Dedifferentiated amniotic fluid mesenchymal stem cell (primary cell): ENCODE measurements around the gene RAD51.

Experiments used
- DNase-seq: peaks from one replicate; pipeline ENCODE4 v3.0.0-alpha.2; 2016; ENCODE audit errors: extremely low spot score

RAD51 gene

DNA sequence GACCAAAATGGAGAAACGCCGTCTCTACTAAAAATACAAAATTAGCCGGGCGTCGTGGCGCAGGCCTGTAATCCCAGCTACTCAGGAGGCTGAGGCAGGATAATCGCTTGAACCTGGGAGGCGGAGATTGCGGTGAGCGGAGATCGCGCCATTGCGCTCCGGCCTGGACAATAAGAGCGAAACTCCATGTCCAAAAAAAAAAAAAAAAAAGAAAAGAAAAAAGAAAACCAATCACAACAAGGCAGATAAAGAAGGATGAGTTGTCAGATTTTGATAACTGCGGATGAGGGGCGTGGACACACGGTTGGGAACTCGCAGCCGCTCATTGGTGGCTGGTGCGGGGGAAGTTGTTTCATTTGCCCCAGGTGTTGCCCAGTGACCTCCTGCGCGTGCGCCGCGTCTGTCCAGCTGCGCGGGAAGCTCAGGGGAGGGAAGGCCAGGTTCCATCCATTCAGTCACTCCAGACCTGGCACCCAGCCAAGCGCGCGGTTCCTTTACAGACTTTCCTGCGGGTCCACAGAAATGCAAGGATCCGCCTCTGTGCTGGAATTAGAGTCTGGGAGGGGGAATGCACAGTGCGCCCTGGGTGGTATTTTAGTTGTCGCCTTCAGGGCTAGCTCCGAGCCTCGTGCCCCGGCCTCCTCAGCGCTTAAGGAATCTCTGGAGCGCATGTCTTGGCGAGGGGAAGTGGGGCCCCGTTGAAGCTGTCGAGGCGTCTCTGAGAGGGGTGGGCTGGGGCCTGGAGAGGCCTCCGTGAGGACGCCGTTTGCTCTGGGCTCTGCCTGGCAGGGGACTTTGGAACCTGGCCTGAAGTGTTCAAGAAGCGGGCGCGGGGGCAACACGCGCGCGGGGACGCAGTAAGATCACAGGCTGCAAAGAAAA lies 68.2 kb downstream of the RAD51 start:
- no peak for DNase-seq

DNA sequence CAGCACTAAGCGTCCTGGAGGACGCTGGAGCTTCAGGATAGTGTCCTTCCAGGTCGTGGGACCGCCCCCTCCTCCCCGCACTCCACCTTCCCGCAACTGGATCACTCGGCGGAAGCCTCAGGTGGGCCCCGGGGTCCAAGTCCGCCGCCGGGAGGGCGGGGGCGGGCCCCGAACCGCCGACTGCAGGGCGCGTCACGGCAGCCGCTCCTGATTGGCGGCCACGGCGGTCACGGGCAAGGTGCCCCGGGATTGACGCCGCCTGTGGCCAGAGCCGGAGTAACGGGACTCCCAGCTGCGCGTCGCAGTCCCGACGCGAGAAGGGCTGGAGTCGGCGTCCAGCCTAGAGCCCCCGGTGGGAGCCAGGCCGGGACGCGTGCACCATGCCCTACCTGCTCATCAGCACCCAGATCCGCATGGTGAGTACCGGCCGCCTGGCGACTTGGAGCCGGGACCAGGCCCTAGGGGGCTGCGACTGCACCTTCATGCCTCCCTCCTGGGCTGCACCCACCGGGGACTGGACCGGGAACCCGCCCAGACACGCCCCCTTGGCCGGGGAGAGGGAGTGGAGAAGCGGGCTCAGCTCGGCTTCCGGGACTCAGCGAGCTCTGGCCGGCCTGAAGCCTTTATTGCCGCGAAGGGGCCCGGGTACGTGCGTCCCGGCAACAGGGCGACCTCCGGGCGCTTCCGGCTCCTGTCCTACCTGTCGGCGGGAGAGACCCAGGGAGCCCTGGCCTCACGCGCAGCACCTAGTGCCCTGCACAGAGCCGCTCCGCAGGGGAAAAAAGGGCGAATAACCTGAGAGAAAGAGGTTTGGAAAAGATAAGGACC lies 69.0 kb downstream of the RAD51 start, which contains the start of gene GCHFR:
Gene GCHFR, plus strand, starts transcription at position 268 of the 828 bp plus-strand sequence. Its CDS starts 113 bp downstream, at position 381.
- DNase-seq: no peak

- DNase-seq: no peak
Observed at GRCh38 chr15:40764629-40765103, 69.7 kb downstream of the RAD51 start.

- no peak for DNase-seq
Observed at GRCh38 chr15:40766194-40766815, 71.3 kb downstream of the RAD51 start.

DNA sequence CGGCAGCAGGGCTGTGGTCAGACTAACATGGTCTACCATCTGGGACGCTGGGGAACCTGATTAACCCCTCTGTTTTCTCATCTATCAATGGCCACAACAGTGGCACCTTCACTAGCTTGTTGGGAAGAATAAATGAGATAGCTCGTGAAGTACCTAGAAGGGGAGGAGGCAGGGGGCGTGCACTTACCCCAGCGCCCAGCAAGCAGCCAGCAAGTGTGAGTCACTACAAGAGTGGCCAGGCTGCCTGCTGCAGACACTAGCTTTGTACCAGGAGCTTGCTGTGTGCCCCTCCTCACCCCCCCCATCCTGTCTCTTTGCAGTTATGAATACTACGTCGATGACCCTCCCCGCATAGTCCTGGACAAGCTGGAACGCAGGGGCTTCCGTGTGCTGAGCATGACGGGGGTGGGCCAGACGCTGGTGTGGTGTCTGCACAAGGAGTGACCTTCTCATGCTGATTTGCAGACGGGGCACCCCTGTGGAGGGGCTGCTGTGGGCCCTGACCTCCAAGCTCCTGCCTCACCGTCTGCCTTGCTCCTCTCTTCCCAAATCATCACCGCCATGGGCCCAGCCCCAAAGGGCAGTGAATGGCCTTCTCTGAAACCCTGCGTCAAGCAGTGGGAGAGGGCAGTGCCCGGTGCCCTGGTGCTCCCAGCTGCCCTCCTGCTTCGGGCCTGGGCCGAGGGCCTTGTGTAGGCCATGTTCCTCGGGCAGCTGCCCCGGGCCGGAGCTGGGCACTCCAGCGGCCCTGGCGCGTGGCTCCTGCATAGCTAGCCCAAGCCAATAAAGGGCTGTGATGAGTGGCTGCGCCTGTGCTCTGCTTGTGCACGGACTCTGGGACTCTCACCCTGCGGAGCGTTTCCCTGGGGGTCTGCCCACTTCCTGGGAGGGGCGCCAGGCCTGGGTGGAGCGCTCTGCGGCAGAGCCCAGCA lies 72.2 kb downstream of the RAD51 start:
- no peak for DNase-seq

- no peak for DNase-seq
Observed at GRCh38 chr15:40767838-40768500, 73.0 kb downstream of the RAD51 start.

DNA sequence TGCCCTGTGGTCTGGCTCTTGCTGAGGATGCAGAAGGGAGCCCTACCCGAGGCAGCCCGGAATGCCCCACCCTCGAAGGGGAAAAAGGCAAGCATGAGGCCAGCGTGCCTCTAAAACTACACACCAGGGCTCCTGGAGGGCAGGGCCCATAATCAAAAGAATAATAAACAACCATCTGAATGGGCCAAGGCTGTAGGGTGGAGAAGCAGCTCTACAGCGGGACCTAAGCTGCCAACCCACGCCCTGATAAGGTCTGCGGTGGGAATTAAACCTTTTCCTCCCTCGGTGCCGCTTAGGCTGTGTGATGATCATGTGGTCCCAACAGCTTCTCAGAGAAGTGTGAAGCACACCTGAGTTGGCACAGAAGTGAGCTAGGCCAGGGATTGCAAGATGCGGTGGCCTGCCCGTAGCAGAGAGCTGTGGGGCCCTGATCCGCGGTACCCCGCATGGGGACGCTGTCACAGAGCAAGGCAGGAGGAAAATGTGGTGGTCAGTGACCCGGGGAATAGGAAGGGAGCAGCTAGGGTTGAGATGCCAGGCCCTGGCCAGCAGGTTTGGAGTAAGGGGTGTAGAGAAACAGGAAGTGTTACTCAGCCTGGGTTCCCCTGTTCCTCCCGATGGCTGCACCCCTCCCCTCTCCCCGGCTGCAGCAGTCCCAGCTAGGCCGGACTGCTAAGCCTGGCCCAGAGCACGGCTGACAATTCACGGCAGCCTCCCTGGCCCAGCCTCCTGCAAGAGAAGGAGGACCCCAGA lies 73.7 kb downstream of the RAD51 start:
- no peak for DNase-seq

- DNase-seq: no peak
Observed at GRCh38 chr15:40769274-40770146, 74.5 kb downstream of the RAD51 start, which contains the start of gene C15orf62. Gene C15orf62, plus strand, starts transcription at chr15:40769980. Its CDS starts 516 bp downstream, at chr15:40770496.

- DNase-seq: no peak
Observed at GRCh38 chr15:40770147-40770721, 75.3 kb downstream of the RAD51 start.

GRCh38 chr15:40771242-40771641 lies 76.3 kb downstream of the RAD51 start:
- no peak for DNase-seq

GRCh38 chr15:40772014-40772413 lies 77.0 kb downstream of the RAD51 start:
- no peak for DNase-seq

- no peak for DNase-seq
Observed at GRCh38 chr15:40773496-40773895, 78.5 kb downstream of the RAD51 start.

DNA sequence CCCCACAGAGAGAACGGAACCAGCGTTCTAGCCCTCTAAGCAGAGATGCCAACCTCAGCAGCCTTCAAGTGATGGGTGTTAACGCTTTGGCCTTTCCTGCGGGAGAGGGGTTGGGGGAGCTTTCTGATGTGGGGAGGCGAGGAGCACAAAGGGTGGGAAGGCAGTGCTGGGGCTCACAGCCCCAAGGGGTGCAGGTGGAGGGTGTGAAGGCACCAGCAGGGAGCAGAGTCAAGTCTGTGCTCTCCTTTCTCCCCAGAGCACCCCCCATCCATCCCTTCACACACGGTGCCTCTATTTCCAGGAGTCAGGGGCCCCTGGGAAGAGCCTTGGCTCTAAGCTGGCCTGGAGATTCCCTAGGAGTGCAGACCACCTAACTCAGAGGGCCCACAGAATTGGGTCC lies 78.9 kb downstream of the RAD51 start:
- DNase-seq: no peak

GRCh38 chr15:40775007-40775406 lies 80.0 kb downstream of the RAD51 start:
- no peak for DNase-seq

GRCh38 chr15:40775740-40776536 lies 81.0 kb downstream of the RAD51 start:
- no peak for DNase-seq

DNA sequence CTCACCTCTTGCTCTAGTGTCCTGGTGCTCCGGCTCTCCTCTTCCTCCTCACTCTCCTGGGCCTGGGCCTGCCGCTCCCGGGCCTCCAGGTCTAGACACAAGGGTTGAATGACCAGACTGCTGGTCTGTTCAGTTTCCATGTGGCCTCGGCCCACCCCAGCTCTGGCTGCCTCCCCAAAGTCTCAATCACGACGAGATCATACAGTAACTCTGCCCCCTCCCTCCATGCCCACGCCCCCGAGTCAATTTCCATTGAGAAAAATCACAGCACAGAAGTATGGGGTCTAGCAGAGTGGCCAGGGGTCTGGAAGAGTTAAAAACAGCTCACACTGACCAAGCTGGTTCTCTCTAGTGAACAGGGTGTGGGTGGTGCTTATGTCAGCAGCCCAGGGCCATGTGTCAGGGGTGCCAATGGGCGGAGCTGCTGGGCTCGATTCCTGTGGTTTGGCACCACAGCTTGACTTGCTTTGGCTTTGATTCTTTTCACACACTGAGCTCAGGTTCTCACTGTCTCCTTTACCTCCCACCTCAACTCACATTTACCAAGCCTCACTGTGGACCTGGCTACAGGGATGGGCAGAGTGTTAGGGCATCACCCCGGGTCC lies 81.7 kb downstream of the RAD51 start:
- peak; percentile 66 for DNase-seq
